ENCODE results near the gene RETREG2.
A peak's percentile ranks its signal among the peaks of the same experiment; 100 is the strongest.

Gene RETREG2, protein sequence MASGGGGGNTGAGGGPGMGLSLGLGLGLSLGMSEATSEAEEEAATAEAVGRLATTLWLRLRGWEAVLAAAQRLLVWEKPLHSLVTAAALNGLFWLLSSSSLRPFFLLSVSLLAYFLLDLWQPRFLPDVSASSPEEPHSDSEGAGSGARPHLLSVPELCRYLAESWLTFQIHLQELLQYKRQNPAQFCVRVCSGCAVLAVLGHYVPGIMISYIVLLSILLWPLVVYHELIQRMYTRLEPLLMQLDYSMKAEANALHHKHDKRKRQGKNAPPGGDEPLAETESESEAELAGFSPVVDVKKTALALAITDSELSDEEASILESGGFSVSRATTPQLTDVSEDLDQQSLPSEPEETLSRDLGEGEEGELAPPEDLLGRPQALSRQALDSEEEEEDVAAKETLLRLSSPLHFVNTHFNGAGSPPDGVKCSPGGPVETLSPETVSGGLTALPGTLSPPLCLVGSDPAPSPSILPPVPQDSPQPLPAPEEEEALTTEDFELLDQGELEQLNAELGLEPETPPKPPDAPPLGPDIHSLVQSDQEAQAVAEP

GRCh38 chr2:219177552-219178376 lies at the start of gene RETREG2:
Gene RETREG2 (plus strand): TSS chr2:219178275. CDS start chr2:219178353, 78 bp downstream.
- DNase-seq (ENCODE audit: low read depth in 2 of 2, low spot score in 1 of 2), result peak; percentile 56 to 63

- DNase-seq (ENCODE audit: low read depth in 2 of 2, low spot score in 1 of 2), result no peak
Observed at GRCh38 chr2:219128396-219128795, 49.7 kb upstream of the RETREG2 start.

DNA sequence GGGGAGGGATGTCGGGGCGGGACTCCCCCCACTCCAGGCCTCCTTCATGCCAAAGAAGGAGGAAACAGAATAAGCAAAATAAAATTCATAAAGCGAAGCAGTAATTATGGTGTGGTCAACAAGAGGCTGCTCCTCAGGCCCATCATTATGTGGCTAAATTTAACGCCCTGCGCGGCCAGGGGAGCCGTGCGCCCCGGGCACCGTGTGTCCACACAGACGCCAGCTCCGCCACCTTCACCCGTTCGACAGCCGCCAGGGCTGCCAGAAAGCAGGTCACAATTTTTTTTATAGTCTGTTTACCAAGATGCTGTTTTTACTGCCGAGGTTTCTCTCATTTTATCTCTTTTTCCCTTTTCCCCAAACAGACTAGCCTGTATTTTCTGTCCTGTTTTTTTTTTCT lies 48.5 kb upstream of the RETREG2 start:
- DNase-seq (ENCODE audit: low read depth in 2 of 2, low spot score in 1 of 2), result no peak

DNA sequence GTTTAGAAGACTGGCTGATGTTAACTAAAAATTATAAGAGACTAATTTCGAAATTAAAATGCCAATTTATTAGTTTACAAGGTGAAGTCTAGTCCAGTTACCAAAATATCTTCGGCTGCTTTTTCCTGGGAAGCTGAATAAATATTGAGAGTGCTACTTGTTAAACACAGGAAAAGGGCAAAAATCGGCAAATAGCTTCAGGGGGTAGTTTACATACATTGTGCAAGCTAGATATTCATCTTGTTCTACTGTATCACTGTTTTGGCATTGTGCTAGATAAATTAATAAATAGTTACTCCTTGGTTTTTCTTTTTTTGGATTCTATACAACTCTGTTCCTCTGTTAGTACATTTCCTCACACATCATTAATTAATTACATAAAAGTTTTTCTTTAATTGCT lies 46.7 kb upstream of the RETREG2 start:
- DNase-seq (ENCODE audit: low read depth in 2 of 2, low spot score in 1 of 2), result no peak

GRCh38 chr2:219131744-219132143 lies 46.3 kb upstream of the RETREG2 start:
- no peak for DNase-seq (ENCODE audit: low read depth in 2 of 2, low spot score in 1 of 2)

GRCh38 chr2:219133976-219134375 lies 44.1 kb upstream of the RETREG2 start:
- no peak for DNase-seq (ENCODE audit: low read depth in 2 of 2, low spot score in 1 of 2)

- no peak for DNase-seq (ENCODE audit: low read depth in 2 of 2, low spot score in 1 of 2)
Observed at GRCh38 chr2:219140722-219141121, 37.4 kb upstream of the RETREG2 start.

GRCh38 chr2:219142329-219142728 lies 35.7 kb upstream of the RETREG2 start:
- no peak for DNase-seq (ENCODE audit: low read depth in 2 of 2, low spot score in 1 of 2)

- DNase-seq (ENCODE audit: low read depth in 2 of 2, low spot score in 1 of 2), result no peak
Observed at GRCh38 chr2:219149667-219150066, 28.4 kb upstream of the RETREG2 start.

DNA sequence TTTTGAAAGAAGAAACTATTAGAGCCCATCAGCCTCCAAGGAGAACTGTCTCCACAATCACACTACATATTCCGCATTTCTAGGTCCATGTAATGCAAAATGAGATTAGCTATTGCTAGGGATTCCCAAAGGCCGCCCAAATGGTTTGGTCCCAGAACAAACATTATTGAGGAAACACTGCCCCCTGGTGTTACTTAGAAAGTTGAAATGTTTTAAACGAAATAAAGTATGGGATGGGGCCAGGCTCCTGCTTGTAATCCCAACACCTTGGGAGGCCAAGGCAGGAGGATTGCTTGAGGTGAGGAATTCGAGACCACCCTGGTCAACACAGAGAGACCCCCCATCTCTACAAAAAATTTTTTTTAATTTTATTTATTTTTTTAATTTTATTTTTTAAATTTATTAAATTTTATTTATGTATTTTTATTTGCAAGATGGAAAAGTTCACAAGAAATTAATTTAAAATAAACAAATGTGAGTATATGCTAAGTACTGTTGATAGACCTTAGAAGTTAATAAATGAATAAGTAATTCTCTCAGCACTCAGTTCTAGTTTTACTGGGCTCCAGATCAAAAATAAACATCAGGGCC lies 22.9 kb upstream of the RETREG2 start:
- no peak for DNase-seq (ENCODE audit: low read depth in 2 of 2, low spot score in 1 of 2)

GRCh38 chr2:219157396-219157795 lies 20.7 kb upstream of the RETREG2 start:
- no peak for DNase-seq (ENCODE audit: low read depth in 2 of 2, low spot score in 1 of 2)

DNA sequence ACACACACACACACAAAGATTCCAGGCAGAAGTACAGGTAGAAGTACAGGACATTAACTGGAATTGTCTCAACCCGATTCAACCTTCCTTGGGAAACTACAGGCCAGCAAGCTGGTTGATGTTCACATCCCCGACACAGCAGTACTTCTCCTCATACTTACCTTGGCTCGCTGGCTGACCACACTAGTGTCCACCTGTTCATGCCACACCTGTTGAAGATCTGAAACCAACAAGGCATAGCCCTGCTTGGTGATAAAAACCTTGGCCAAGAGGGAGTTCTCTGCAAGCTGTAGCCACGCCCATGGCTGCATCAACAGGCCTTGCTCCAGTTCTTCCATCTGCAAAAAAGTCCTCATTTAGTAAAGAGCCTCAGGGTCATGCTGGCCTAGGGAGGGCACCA lies 20.1 kb upstream of the RETREG2 start:
- no peak for DNase-seq (ENCODE audit: low read depth in 2 of 2, low spot score in 1 of 2)

GRCh38 chr2:219158586-219158985 lies 19.5 kb upstream of the RETREG2 start:
- DNase-seq (ENCODE audit: low read depth in 2 of 2, low spot score in 1 of 2), result no peak

GRCh38 chr2:219159771-219160185 lies 18.3 kb upstream of the RETREG2 start:
- DNase-seq (ENCODE audit: low read depth in 2 of 2, low spot score in 1 of 2), result no peak

- peak; percentile 83 for DNase-seq (ENCODE audit: low read depth in 2 of 2, low spot score in 1 of 2)
Observed at GRCh38 chr2:219160186-219161017, 17.7 kb upstream of the RETREG2 start, which contains the start of gene NHEJ1. Gene NHEJ1 (minus strand): TSS chr2:219160815. CDS start chr2:219158362, 2,453 bp downstream.

DNA sequence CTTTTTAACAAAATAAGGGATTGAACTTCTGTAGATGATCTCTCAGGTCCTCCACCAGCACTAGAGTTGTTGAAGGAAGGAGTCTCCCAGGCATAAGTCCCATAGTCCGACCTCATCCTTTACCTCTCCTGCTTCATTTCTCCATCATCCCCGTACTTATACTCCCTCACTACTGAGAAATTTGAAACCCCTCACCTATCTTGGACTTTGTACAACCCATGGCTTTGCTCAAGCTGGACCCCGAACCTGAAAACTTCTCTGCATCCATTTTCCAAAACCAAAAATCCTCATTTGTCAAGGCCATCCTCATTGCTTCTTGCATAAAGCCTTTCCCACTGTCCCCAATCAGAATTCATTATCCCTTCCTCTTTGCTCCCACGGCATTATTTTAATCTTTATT lies 17.0 kb upstream of the RETREG2 start:
- DNase-seq (ENCODE audit: low read depth in 2 of 2, low spot score in 1 of 2), result no peak

GRCh38 chr2:219163156-219163555 lies 14.9 kb upstream of the RETREG2 start:
- no peak for DNase-seq (ENCODE audit: low read depth in 2 of 2, low spot score in 1 of 2)

DNA sequence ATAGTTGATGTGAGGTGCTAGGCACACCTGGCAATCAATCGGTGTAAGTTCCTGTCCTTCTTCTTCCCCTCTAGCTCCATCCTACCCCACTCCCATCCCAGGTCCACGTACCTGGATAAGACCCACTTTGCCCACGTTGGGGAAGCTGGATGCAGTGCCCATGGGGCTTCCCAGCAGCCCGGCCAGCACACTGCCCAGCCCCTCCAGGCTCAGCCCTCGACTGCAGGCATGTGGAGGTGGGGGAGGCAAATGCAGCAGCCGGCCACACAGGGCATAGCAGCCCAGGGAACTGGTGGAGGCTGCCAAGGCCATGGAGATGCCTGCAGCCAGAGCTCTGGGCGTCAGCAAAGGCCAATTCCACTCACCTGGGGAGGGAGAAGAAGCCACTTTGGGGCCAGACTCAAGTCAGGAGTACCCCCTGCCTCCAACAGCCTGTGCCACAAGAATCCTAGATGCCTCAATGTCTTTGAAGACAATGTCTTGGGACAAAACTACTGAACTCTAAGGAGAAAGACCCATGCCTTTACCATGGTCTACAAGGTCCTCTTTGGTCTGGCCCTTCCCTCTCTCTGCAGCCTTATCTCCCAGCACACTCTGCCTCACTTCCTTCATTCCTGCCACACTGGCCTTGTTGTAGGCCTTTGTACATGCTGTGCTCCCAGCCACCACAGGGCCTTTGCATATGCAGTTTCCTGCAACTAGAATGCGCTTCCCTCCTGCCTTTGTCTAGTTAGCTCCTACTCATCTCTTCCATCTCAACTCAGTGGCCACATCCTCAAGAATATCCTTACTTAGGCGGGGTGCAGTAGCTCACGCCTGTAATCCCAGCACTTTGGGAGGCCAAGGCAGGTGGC lies 12.8 kb upstream of the RETREG2 start:
- DNase-seq (ENCODE audit: low read depth in 2 of 2, low spot score in 1 of 2), result no peak

DNA sequence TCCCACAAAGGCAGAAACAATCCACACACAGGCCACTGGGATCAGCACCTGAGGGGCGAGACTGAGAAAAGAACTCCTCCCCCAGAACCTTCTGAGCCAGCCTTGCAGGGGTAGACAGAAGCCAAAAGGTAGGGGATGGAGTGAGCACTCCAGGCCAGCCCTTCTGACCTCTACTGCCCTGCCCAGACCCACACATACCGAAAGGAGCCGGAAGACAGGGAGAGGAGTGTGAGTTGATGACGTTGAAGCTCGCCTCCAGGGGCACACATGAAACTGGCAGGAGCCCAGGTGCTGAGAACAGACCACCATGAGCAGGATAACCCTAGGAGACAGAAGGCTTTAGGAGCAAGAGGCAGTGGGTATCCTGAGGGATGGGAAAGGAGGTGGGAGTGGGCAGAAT lies 10.1 kb upstream of the RETREG2 start:
- DNase-seq (ENCODE audit: low read depth in 2 of 2, low spot score in 1 of 2), result no peak

- no peak for DNase-seq (ENCODE audit: low read depth in 2 of 2, low spot score in 1 of 2)
Observed at GRCh38 chr2:219168526-219168925, 9.5 kb upstream of the RETREG2 start.

Data from stimulated activated CD8-positive, alpha-beta memory T cell treated with anti-CD3 and anti-CD28 coated beads, Interleukin-4, amount 100 ng/mL, for 1 hour (primary cell).